SU-DHL-6 (cell line): ENCODE measurements around the gene TMEM169.

ENCODE experiments used
- CTCF ChIP-seq: fragments of 200-600 bp; sonication (generic); IDR thresholded peaks from one replicate; pipeline ENCODE4 v1.5.1; 2017; ENCODE audit warnings: antibody characterized with exemption, mild to moderate bottlenecking, low read length, moderate library complexity; ENCODE audit not compliant: insufficient read depth, poor library complexity, severe bottlenecking
- EZH2phosphoT487 ChIP-seq: fragments of 200-600 bp; sonication (generic), shearing (Covaris generic); conservative IDR thresholded peaks from 2 replicates; pipeline ENCODE4 v1.6.1; 2018; ENCODE audit warnings: mild to moderate bottlenecking, antibody characterized with exemption, low read length, moderate library complexity, mixed read lengths

- TF ChIP-seq CTCF (no peak), EZH2phosphoT487 (no peak)
Measured at GRCh38 chr2:216147172-216148131, 65.7 kb downstream of the TMEM169 start.
